K562 (cell line): ENCODE data around the gene EIF5B. TPM values are rescaled to one million over a fixed set of nuclear protein-coding genes. Genes with fewer than 3 reads are reported as not detected.
A peak's percentile ranks its signal among the peaks of the same experiment; 100 is the strongest.
"Not testable (repeated sequence)": the region's sequence is repeated elsewhere in the genome, so short reads cannot be mapped to it uniquely, and the experiment has no call there.

Source experiments
- ATAC-seq: fragments of 200-7000 bp; cut with Tn5 transposase; 3 replicates; pipeline ENCODE4 v1.9.1; 2020; ENCODE audit warnings: moderate library complexity
- BruUV-seq: library from RNA; stranded (reverse); fragments of 400-500 nt; replicated peaks from 2 replicates; lab custom pipeline; 2021; lab: Mats Ljungman, UMichigan
- CTCF ChIA-PET: fragments of 300-600 bp; formaldehyde crosslinking; extraction: SDS; loops from one replicate; lab custom pipeline; 2021; ENCODE audit warnings: low intra/inter-chr PET ratio; lab: Yijun Ruan, JAX
- POLR2A ChIA-PET: fragments of 300-600, 350-650 bp; sonication (Branson Sonifier 250); formaldehyde crosslinking; extraction: SDS; loops from one replicate; lab custom pipeline; 2021; ENCODE audit warnings: antibody characterized with exemption, inconsistent platforms; lab: Yijun Ruan, JAX
- DNase-seq, 4 experiments: peaks; one replicate each; pipeline versions ENCODE4 v3.0.0 to v3.0.0-alpha.2; 2011 to 2018; ENCODE audit warnings: low spot score in 3 of 4, mixed read lengths in 3 of 4; ENCODE audit errors: extremely low read depth in 1 of 4
- FAIRE-seq: peaks from 2 replicates; lab custom pipeline; 2011; peaks lifted over from hg19 to GRCh38; lab: Jason Lieb, UNC
- H2AFZ ChIP-seq: 2 replicates; pipeline ENCODE4 v1.6.0; 2011; ENCODE audit warnings: low read depth, low read length, control low read depth, inconsistent platforms
- H3K27ac ChIP-seq: fragments of 200-600 bp; 3 replicates; pipeline ENCODE4 v1.8.0; 2011; ENCODE audit warnings: low read depth, mild to moderate bottlenecking, control low read depth, inconsistent platforms, low read length, moderate library complexity, mixed read lengths; ENCODE audit errors: extremely low read depth
- H3K27me3 ChIP-seq, 2 experiments: fragments of 300-600 bp in 1 of 2; 2 replicates in 1 of 2; 3 replicates in 1 of 2; pipeline versions ENCODE4 v1.6.0 to v1.8.0; 2011; ENCODE audit warnings: inconsistent platforms in 2 of 2, low read length in 2 of 2, mild to moderate bottlenecking in 1 of 2, mixed read lengths in 1 of 2, moderate library complexity in 1 of 2; ENCODE audit not compliant: control insufficient read depth in 2 of 2, insufficient read depth in 2 of 2
- H3K36me3 ChIP-seq: fragments of 300-600 bp; 3 replicates; pipeline ENCODE4 v1.8.0; 2011; ENCODE audit warnings: mild to moderate bottlenecking, low read length, inconsistent platforms; ENCODE audit not compliant: control insufficient read depth, insufficient read depth
- H3K4me1 ChIP-seq, 2 experiments: fragments of 200-600 bp in 1 of 2; replicated peaks in 1 of 2; 2 replicates in 1 of 2; 3 replicates in 1 of 2; pipeline versions ENCODE4 v1.5.1 to v1.8.0; 2011; ENCODE audit warnings: inconsistent platforms in 2 of 2, low read length in 2 of 2, mild to moderate bottlenecking in 1 of 2, mixed read lengths in 1 of 2, moderate library complexity in 1 of 2; ENCODE audit not compliant: control insufficient read depth in 2 of 2, insufficient read depth in 2 of 2
- H3K4me2 ChIP-seq: 2 replicates; pipeline ENCODE4 v1.6.1; 2011; ENCODE audit warnings: low read length, control low read depth, inconsistent platforms, mixed read lengths; ENCODE audit not compliant: insufficient read depth
- H3K4me3 ChIP-seq: fragments of 200-600 bp; sonication (generic), shearing (Covaris generic); 2 replicates; pipeline ENCODE4 v1.5.1; 2016; ENCODE audit warnings: control low read depth, inconsistent platforms
- H3K79me2 ChIP-seq: fragments of 200-600 bp; 3 replicates; pipeline ENCODE4 v1.8.0; 2011; ENCODE audit warnings: low read length, inconsistent platforms; ENCODE audit not compliant: control insufficient read depth, insufficient read depth
- H3K9ac ChIP-seq, 2 experiments: 2 replicates each; pipeline versions ENCODE4 v1.6.0 to v1.6.1; 2011; ENCODE audit warnings: low read depth in 2 of 2, low read length in 2 of 2, control low read depth in 1 of 2, inconsistent platforms in 1 of 2, mild to moderate bottlenecking in 1 of 2, mixed read lengths in 1 of 2; ENCODE audit not compliant: insufficient read depth in 1 of 2
- H3K9me1 ChIP-seq: one replicate; pipeline ENCODE4 v1.6.0; 2011; ENCODE audit warnings: inconsistent platforms, mild to moderate bottlenecking, low read length, moderate library complexity; ENCODE audit not compliant: control insufficient read depth, insufficient read depth
- H3K9me3 ChIP-seq: replicated peaks from 2 replicates; pipeline ENCODE4 v1.5.1; 2011; ENCODE audit warnings: low read depth, low read length, inconsistent platforms; ENCODE audit not compliant: control insufficient read depth, insufficient read depth
- H4K20me1 ChIP-seq: replicated peaks from 2 replicates; pipeline ENCODE4 v1.6.1; 2011; ENCODE audit warnings: low read length, inconsistent platforms, mixed read lengths; ENCODE audit not compliant: control insufficient read depth, insufficient read depth
- JUNB ChIP-seq: fragments of 450-650 bp; formaldehyde crosslinking; conservative IDR thresholded peaks from 2 replicates; pipeline ENCODE4 v1.4.0; 2020; ENCODE audit warnings: mild to moderate bottlenecking
- NR2C2 ChIP-seq, 2 experiments: fragments of 200-800 bp in 1 of 2; sonication (Bioruptor generic) in 1 of 2; sonication (generic) in 1 of 2; formaldehyde crosslinking in 1 of 2; IDR thresholded peaks; 2 replicates each; pipeline versions ENCODE4 v1.6.1 to v1.8.0; 2016 to 2022; ENCODE audit warnings: mild to moderate bottlenecking in 1 of 2, missing compliant biosample characterization in 1 of 2, missing genetic modification characterization in 1 of 2, missing genetic modification reagents in 1 of 2
- PURB ChIP-seq: sonication (generic); formaldehyde crosslinking; IDR thresholded peaks from 2 replicates; pipeline ENCODE4 v1.9.0; 2021; ENCODE audit warnings: low read depth, mild to moderate bottlenecking, missing genetic modification reagents
- U2AF2 ChIP-seq: fragments of 200-400 bp; formaldehyde crosslinking; optimal IDR thresholded peaks from 2 replicates; pipeline ENCODE3; 2017; ENCODE audit warnings: low read depth, mild to moderate bottlenecking, low read length
- ZBTB26 ChIP-seq: fragments of 450-650 bp; formaldehyde crosslinking; IDR thresholded peaks from 2 replicates; pipeline ENCODE4 v1.4.0; 2022; ENCODE audit warnings: missing genetic modification characterization
- WGBS: fragments of 100-300 bp; shearing (Covaris generic); methylation state at CpG from one replicate; pipeline ENCODE4 v1.1.6; 2016; ENCODE audit warnings: low coverage, mixed read lengths; ENCODE audit not compliant: insufficient coverage; ENCODE audit errors: missing lambda C conversion rate; 5-methylcytosine and 5-hydroxymethylcytosine counted together
- in situ Hi-C: fragments of 300-500 bp; cut with MboI; formaldehyde crosslinking; loops from 4 replicates; pipeline ENCODE4 v1.15.0; 2018; ENCODE audit warnings: inconsistent platforms, mixed read lengths
- intact Hi-C: fragments of 100-400 bp; cut with micrococcal nuclease; formaldehyde crosslinking; loops from 2 replicates; pipeline ENCODE4 v1.14.2; 2022
- polyA plus RNA-seq, 8 experiments: library from polyadenylated mRNA; depleted of rRNA in 4 of 8; stranded (reverse) in 5 of 8; unstranded in 3 of 8; fragments of >200 nt; fragmentation: Nextera tagmentation in 2 of 8; fragmentation: Illumina TruSeq in 1 of 8; extraction: Ambion mirVana in 2 of 8; extraction: Trizol in 1 of 8; gene quantifications; 2 replicates each; pipeline versions ENCODE4 v1.2.1 to v1.2.3, GENCODE V29; 2011 to 2014; ENCODE audit warnings: inconsistent platforms in 1 of 8, missing spikeins in 1 of 8
- total RNA-seq, 7 experiments: library from RNA; depleted of rRNA in 6 of 7; stranded (reverse); fragments of >200 nt in 6 of 7; fragmentation: Illumina TruSeq in 2 of 7; extraction: Trizol in 2 of 7; gene quantifications; 2 replicates each; pipeline versions ENCODE4 v1.2.1 to v1.2.3, GENCODE V29; 2011 to 2021; ENCODE audit warnings: low replicate concordance in 1 of 7

The EIF5B gene
- total and polyA plus RNA-seq, 9 of the 15 experiments (the other 6 are each of a cell fraction or from before 2014, with no cell fraction given) = 26.5 to 143 (median 47.7) TPM

GRCh38 chr2:99299580-99299979, 37.6 kb upstream of the EIF5B start (continued):
- TF ChIP-seq JUNB (CRISPR knock-in tag) = no peak
- no peak for TF ChIP-seq PURB (CRISPR knock-in tag)
- TF ChIP-seq ZBTB26 (CRISPR knock-in tag) = no peak
- TF ChIP-seq NR2C2 (CRISPR knock-in tag; IDR thresholded peaks at IDR 0.05) = no peak
- no peak for TF ChIP-seq NR2C2 (tag; IDR thresholded peaks at IDR 0.05)
- no peak for TF ChIP-seq U2AF2

GRCh38 chr2:99301097-99301496, 36.1 kb upstream of the EIF5B start, which contains the start of gene LYG1:
Gene LYG1, minus strand, starts transcription at chr2:99301197. Its CDS starts 5,527 bp downstream, at chr2:99295670.
- H3K36me3 ChIP-seq, DNase-seq, BruUV-seq, H4K20me1 ChIP-seq, H3K27me3 ChIP-seq, H3K9me3 ChIP-seq, ATAC-seq, H2AFZ ChIP-seq, CTCF ChIA-PET, H3K79me2 ChIP-seq, intact Hi-C loops, H3K4me3 ChIP-seq, in situ Hi-C loops, H3K9me1 ChIP-seq, H3K4me2 ChIP-seq, H3K4me1 ChIP-seq, H3K27ac ChIP-seq, H3K9ac ChIP-seq, POLR2A ChIA-PET: not testable (repeated sequence)
- peak; percentile 48 for FAIRE-seq
- 40% methylated on average over 2 of the region's 2 CpGs for WGBS
